ENCODE measurements around the gene THSD7A.

Gene THSD7A

GRCh38 chr7:11750191-11750590 lies 81.8 kb downstream of the THSD7A start:
- FAIRE-seq = no peak

GRCh38 chr7:11749629-11750028 lies 82.4 kb downstream of the THSD7A start:
- no peak for FAIRE-seq

DNA sequence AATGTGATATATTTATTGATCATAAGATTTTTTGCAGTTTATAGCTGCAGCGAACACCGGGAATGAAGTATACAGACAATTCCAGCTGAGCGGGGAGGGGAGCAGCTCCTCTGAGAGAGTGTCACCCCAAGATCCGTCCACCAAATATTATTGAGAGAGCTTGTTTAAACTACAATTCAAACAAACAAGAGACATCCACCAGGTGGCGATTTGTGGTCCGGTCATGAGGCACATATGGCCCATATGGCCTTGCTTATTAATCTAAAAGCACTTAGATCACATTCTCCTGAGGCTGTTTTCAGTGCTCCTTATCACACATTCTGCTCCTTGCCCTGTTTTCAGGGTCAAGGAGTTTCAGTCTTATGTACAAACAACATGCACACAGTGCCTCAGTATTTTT lies 83.1 kb downstream of the THSD7A start:
- FAIRE-seq = no peak

GRCh38 chr7:11747715-11748485 lies 84.1 kb downstream of the THSD7A start:
- no peak for FAIRE-seq

GRCh38 chr7:11746591-11746990 lies 85.4 kb downstream of the THSD7A start:
- FAIRE-seq = no peak

GRCh38 chr7:11743548-11743947 lies 88.5 kb downstream of the THSD7A start:
- FAIRE-seq = no peak

- no peak for FAIRE-seq
Measured at GRCh38 chr7:11743016-11743415, 89.0 kb downstream of the THSD7A start.

DNA sequence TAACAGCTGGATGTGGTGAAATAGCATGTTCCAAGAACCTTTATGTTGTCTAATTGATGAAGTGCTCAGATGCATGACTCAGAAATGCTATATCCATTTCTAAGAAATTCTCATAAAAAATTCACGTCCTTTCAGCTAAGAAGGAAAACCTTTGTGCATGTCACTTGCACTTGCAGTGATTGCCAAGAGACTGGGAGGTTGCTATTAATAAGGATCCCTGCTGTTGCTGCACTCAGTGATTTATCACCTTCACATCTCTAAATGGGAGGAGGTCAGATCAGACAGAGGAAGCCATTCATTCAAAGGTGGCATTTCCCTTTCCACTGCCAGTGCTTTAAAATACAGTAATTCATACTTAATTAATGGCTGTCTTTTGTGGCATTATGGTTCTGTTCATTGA lies 89.5 kb downstream of the THSD7A start:
- FAIRE-seq = no peak

DNA sequence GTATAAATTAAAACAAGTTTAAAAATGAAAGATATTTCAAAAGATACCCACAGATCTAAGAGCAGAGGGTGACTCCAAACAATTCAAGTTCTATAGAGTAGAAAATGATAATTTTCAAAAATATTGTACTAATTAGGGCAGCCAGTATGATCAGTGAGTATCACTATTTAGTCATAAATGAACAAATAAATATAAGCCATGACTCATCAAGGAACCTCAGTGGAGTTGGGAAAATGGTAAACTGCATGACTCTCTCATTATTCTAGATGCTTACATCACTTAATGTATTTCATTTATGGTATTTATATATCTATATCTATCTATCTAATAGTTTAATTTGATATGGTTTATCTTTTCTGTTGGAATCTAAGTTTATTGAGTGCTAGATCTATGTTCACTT lies 94.3 kb downstream of the THSD7A start:
- no peak for FAIRE-seq

DNA sequence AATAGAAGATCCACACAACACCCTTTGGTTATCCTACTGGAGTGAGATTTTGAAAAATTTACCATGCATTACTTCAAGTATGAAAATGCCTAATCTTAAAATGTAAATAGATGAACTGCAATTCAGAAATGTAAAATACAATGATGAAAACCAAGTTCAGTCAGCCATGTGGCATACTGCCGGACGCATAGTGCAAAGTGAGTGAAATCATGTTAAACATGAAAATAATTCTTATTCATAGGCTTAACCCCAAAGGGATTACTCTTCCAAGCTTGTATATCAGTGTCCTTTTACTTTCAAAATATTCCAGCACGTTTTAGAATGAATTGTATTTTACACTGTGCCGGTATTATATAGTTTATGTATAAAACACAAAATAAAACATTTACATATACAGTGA lies 99.8 kb downstream of the THSD7A start:
- no peak for FAIRE-seq

DNA sequence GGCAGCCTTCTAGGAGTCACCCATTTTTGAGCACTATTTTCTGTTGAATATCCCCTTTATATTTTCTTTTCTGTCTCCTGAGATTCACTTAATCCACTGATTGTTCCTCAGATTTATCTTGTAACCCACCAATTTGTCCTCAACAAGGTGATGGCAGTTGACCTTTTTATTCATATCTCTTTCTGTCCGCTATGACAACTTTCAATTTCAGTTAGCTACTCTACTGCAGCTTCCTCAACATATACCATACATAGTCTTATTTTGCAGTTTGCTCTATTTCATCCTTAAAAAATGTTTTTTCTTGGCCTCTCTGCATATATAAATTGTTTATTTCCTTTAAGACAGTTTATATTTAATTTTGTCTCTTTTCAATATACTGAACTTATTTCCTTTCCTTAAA lies 101.3 kb downstream of the THSD7A start:
- FAIRE-seq = peak; percentile 23

- FAIRE-seq = no peak
Measured at GRCh38 chr7:11727864-11728263, 104.1 kb downstream of the THSD7A start.

DNA sequence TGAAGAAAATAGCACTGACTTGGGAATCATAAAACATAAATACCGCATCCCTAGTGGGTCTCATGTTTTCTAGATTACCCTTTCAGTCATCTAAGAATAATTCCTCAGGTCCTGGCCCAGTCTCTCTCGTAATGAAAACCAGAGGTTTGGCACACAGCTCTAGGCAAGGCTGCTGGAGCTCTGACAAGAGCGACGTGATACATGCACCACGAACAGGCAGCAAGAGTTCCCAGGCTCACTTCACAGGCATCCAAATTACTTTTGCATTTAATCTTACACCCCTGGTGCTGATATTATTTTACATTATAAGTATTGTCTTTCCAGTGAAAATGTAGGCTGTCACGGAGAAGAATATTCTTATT lies 105.2 kb downstream of the THSD7A start:
- no peak for FAIRE-seq

DNA sequence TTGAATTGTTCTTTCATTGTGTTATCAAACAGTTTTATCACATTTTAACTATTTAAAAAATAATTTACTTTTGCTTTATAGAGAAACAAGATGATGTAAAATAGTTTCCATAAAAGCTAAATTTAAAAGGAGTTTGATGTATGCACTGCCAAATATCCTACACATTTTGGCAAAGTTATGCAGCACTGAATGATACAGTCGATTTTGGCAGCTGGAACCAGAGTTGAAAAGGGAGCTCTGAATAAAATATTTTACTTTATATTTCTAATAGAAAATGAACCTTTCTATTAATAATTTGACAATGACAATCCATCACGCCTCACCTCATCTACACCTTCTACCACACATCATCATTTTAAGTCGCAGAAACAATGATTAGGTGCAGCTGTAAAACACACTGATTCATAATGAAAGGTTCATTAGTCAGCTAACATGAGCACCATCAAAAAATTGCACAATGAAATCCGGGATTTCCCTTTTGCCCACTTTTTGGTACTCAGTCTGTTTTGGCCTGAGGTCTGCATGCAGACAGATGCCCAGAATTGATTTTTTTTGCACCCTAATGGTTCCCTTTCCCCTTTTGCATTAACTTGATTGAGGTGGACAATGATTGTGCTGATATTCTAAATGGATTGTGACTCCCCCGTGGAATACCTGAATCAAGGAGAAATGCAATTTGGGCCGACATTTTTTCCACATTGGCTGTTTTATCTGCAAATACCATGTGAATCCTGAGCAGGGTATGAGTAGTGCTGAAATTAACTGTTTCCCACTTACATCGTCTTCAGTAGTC lies 105.8 kb downstream of the THSD7A start:
- FAIRE-seq = no peak

- no peak for FAIRE-seq
Measured at GRCh38 chr7:11716185-11716584, 115.8 kb downstream of the THSD7A start.

DNA sequence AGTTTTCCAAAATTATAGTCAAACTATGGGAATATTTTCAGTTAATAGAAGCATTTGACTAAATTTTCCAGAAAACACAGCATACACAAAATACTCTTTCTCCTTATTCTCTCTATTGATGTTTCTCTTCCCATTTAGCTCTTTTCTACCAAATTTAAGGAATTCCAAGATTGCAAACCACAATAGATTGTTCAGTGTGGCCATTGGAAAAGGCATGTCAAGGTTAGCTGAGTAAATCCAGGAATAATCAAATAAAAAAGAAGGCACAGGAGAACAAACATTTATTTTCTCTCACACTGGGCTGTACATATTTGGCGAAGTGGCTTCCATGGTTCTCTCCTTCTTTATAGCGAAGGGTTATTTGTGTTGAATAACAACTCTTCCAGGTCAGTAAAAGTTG lies 117.3 kb downstream of the THSD7A start:
- FAIRE-seq = no peak

DNA sequence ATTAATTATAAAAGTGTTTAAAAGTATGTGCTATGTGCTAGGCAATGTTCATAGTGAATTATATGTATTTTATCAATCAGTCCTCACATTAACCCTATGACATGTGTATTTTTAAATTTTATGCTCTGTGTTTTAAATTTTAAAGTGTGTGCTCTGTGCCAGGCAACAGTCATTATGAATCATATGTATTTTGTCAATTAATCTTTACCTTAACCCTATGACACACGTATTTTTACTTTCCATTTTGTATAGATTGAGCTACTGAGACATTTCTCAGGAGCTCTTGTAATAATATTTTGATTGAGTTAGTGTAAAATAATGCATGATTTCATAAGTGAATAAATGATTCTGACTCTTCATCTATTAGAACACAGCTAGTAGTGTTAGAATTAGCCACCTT lies 117.8 kb downstream of the THSD7A start:
- no peak for FAIRE-seq

DNA sequence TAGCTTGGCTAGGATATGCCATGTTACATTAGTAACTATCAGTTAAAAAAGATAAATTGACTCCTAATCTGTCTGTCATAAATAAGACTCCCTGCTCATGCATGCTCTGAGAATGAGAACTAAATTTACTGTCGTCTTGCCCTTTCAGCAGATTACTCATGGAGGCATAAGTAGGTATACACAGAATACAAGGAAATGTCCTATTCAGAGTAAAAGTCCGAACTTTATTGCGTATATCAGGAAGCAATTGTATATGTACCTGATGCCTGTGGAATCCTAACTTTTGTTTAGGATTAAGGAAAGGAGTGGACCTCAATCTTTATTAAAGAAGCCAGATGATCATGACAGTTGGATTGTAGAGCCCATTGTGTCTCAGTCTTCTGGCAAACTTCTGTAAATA lies 118.6 kb downstream of the THSD7A start:
- FAIRE-seq = no peak

- no peak for FAIRE-seq
Measured at GRCh38 chr7:11710377-11710776, 121.6 kb downstream of the THSD7A start.

DNA sequence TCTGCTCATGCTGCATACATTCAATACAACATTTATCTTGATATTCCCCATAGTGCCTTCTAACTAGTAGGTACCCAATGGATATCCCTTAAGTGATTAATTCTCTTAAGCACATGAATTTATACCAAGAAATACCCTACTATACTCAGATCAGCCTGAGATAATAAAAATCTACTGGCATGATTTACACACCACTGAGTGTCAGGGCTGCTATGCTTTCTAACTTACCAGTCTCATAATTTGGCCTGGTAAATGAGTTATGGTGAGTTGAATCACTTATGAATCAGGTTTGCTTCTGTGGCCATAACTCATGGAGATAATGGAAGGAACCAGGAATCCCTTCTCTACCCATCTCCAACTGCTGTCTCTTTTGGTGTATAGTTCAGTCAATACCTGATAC lies 122.8 kb downstream of the THSD7A start:
- FAIRE-seq = no peak

GRCh38 chr7:11707606-11708193 lies 124.3 kb downstream of the THSD7A start:
- no peak for FAIRE-seq

- FAIRE-seq = no peak
Measured at GRCh38 chr7:11706666-11707605, 125.1 kb downstream of the THSD7A start.

- FAIRE-seq = no peak
Measured at GRCh38 chr7:11703829-11704228, 128.2 kb downstream of the THSD7A start.

All from G401.6 (cell line).